ENCODE measurements around the gene NDUFA11. TPM values are rescaled to one million over a fixed set of nuclear protein-coding genes. Genes with fewer than 3 reads are reported as not detected.

The NDUFA11 gene
- total RNA-seq, 1 donor from 2014 or later, result 239 TPM

GRCh38 chr19:5950741-5951140, 47.2 kb upstream of the NDUFA11 start:
- H3K4me3 Mint-ChIP-seq, result peak overlapping the region; percentile 60
- TF ChIP-seq, protein P1, sequence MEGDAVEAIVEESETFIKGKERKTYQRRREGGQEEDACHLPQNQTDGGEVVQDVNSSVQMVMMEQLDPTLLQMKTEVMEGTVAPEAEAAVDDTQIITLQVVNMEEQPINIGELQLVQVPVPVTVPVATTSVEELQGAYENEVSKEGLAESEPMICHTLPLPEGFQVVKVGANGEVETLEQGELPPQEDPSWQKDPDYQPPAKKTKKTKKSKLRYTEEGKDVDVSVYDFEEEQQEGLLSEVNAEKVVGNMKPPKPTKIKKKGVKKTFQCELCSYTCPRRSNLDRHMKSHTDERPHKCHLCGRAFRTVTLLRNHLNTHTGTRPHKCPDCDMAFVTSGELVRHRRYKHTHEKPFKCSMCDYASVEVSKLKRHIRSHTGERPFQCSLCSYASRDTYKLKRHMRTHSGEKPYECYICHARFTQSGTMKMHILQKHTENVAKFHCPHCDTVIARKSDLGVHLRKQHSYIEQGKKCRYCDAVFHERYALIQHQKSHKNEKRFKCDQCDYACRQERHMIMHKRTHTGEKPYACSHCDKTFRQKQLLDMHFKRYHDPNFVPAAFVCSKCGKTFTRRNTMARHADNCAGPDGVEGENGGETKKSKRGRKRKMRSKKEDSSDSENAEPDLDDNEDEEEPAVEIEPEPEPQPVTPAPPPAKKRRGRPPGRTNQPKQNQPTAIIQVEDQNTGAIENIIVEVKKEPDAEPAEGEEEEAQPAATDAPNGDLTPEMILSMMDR (conservative IDR thresholded peaks at IDR 0.05), result no peak
- H3K9me3 Mint-ChIP-seq, result no peaks in the 10 kb centered on the region
- H3K36me3 Mint-ChIP-seq (ENCODE audit: low read depth), result peaks cover 5% of the 10 kb centered on the region
- H3K27me3 Mint-ChIP-seq (ENCODE audit: low read depth), result no peaks in the 10 kb centered on the region
- peaks cover 81% of the 10 kb centered on the region for H3K4me1 Mint-ChIP-seq
- H3K27ac Mint-ChIP-seq (ENCODE audit: unreplicated experiment), result peak overlapping the region; percentile 1
- no peak for DNase-seq (ENCODE audit: low read depth, low spot score)

DNA sequence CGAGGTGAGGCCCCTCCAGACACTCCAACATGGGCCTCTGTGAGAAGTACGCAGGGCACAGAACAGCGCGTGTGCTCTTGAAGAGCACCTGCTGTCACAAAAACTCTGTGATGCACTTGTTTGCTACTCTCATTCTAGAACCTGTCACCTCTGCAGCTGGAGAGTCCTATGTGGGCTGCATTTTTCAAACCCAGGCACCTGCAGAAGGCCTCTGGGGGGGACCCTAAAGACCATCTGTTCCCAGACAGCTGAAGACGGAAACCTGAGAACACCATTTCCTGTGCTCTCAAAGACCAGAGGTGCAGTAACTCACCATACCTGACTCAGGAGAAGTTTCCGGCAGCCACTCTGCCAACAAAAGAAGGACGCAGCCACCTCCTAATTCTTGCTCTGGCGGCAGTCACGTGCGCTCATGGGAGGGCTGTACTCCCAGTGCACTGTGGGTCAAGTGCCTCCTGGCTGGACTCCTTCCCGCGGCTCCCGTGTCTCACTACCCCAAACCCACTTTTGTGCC, 46.3 kb upstream of the NDUFA11 start:
- peaks cover 83% of the 10 kb centered on the region for H3K4me1 Mint-ChIP-seq
- H3K27me3 Mint-ChIP-seq (ENCODE audit: low read depth), result no peaks in the 10 kb centered on the region
- H3K27ac Mint-ChIP-seq (ENCODE audit: unreplicated experiment), result no peak overlapping the region
- H3K36me3 Mint-ChIP-seq (ENCODE audit: low read depth), result peaks cover 5% of the 10 kb centered on the region
- TF ChIP-seq, protein P1 (conservative IDR thresholded peaks at IDR 0.05), result no peak
- no peaks in the 10 kb centered on the region for H3K9me3 Mint-ChIP-seq
- no peak overlapping the region for H3K4me3 Mint-ChIP-seq
- DNase-seq (ENCODE audit: low read depth, low spot score), result no peak

GRCh38 chr19:5948752-5949564, 45.4 kb upstream of the NDUFA11 start:
- Mint-ChIP-seq H3K4me1 (peaks cover 79% of the 10 kb centered on the region), H3K9me3 (no peaks in the 10 kb centered on the region), H3K27me3 (ENCODE audit: low read depth) (no peaks in the 10 kb centered on the region), H3K27ac (ENCODE audit: unreplicated experiment) (peak overlapping the region; percentile 32), H3K36me3 (ENCODE audit: low read depth) (peaks cover 5% of the 10 kb centered on the region), H3K4me3 (no peak overlapping the region)
- TF ChIP-seq, protein P1 (conservative IDR thresholded peaks at IDR 0.05), result no peak
- no peak for DNase-seq (ENCODE audit: low read depth, low spot score)

GRCh38 chr19:5947435-5947834, 43.8 kb upstream of the NDUFA11 start:
- peak overlapping the region; percentile 92 for H3K27ac Mint-ChIP-seq (ENCODE audit: unreplicated experiment)
- H3K4me1 Mint-ChIP-seq, result peaks cover 77% of the 10 kb centered on the region
- H3K4me3 Mint-ChIP-seq, result peak overlapping the region; percentile 6
- DNase-seq (ENCODE audit: low read depth, low spot score), result no peak
- no peaks in the 10 kb centered on the region for H3K27me3 Mint-ChIP-seq (ENCODE audit: low read depth)
- TF ChIP-seq, protein P1 (conservative IDR thresholded peaks at IDR 0.05), result no peak
- no peaks in the 10 kb centered on the region for H3K9me3 Mint-ChIP-seq
- H3K36me3 Mint-ChIP-seq (ENCODE audit: low read depth), result peaks cover 5% of the 10 kb centered on the region

DNA sequence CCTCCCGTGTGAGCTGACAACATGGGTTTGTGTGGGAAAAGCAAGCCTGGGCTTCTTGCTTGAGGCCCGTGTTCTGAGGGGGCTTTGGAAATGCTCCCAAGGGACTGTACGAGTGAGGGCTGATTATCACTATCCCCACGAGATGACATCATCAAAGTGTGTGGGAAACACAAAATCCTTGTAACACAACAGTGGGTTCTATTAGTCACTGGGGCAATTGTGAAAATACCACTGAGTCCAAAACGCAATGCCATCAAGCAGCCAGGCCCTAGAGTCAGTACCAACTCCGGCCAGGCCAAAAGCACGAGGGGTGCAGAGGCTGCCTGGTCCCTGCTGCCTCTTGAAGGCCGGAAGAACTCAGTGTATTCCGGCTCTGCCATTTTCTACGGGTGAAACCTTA, 40.0 kb upstream of the NDUFA11 start:
- TF ChIP-seq, protein P1 (conservative IDR thresholded peaks at IDR 0.05), result no peak
- Mint-ChIP-seq H3K4me1 (peaks cover 52% of the 10 kb centered on the region), H3K9me3 (no peaks in the 10 kb centered on the region), H3K27me3 (ENCODE audit: low read depth) (no peaks in the 10 kb centered on the region), H3K36me3 (ENCODE audit: low read depth) (peaks cover 2% of the 10 kb centered on the region), H3K27ac (ENCODE audit: unreplicated experiment) (no peak overlapping the region), H3K4me3 (no peak overlapping the region)
- DNase-seq (ENCODE audit: low read depth, low spot score), result no peak
